HEK293 (cell line): ENCODE data around the gene FIGNL1.

ENCODE experiments used
- BCL11A ChIP-seq: fragments of 450-650 bp; formaldehyde crosslinking; IDR thresholded peaks from 2 replicates; pipeline ENCODE4 v1.5.1; 2016; ENCODE audit warnings: low read depth, missing biosample characterization, missing genetic modification characterization
- CTCF ChIP-seq: fragments of 450-650 bp; formaldehyde crosslinking; IDR thresholded peaks from 2 replicates; pipeline ENCODE4 v1.5.1; 2016; ENCODE audit warnings: missing biosample characterization, missing genetic modification characterization
- RBAK ChIP-seq: fragments of 450-650 bp; formaldehyde crosslinking; IDR thresholded peaks from 2 replicates; pipeline ENCODE4 v1.5.1; 2016; ENCODE audit warnings: missing biosample characterization, missing genetic modification characterization
- REST ChIP-seq: fragments of 450-650 bp; formaldehyde crosslinking; IDR thresholded peaks from 2 replicates; pipeline ENCODE4 v1.5.1; 2016; ENCODE audit warnings: missing biosample characterization, missing genetic modification characterization
- ZBTB1 ChIP-seq: fragments of 450-650 bp; formaldehyde crosslinking; IDR thresholded peaks from 2 replicates; pipeline ENCODE4 v1.5.1; 2016; ENCODE audit warnings: missing biosample characterization, missing genetic modification characterization
- ZBTB17 ChIP-seq: fragments of 450-650 bp; formaldehyde crosslinking; IDR thresholded peaks from 2 replicates; pipeline ENCODE4 v1.5.1; 2016; ENCODE audit warnings: missing biosample characterization, missing genetic modification characterization
- ZNF19 ChIP-seq: fragments of 450-650 bp; formaldehyde crosslinking; IDR thresholded peaks from 2 replicates; pipeline ENCODE4; 2016; ENCODE audit warnings: missing biosample characterization, missing genetic modification characterization, low read depth
- ZNF423 ChIP-seq: fragments of 450-650 bp; formaldehyde crosslinking; IDR thresholded peaks from 2 replicates; pipeline ENCODE4 v1.5.1; 2016; ENCODE audit warnings: missing biosample characterization, missing genetic modification characterization
- ZNF610 ChIP-seq: fragments of 450-650 bp; formaldehyde crosslinking; IDR thresholded peaks from 2 replicates; pipeline ENCODE4 v1.5.1; 2016; ENCODE audit warnings: missing biosample characterization, missing genetic modification characterization, borderline replicate concordance
- ZNF837 ChIP-seq: fragments of 450-650 bp; formaldehyde crosslinking; IDR thresholded peaks from 2 replicates; pipeline ENCODE4 v1.5.1; 2016; ENCODE audit warnings: missing biosample characterization, missing genetic modification characterization
- ZSCAN4 ChIP-seq: fragments of 450-650 bp; formaldehyde crosslinking; IDR thresholded peaks from 2 replicates; pipeline ENCODE4 v1.5.1; 2017; ENCODE audit warnings: missing biosample characterization, missing genetic modification characterization
- TF ChIP-seq, protein P1 (sequence below): fragments of 450-650 bp; formaldehyde crosslinking; IDR thresholded peaks from 2 replicates; pipeline ENCODE4 v1.5.1; 2017; ENCODE audit warnings: missing biosample characterization, missing genetic modification characterization
- TF ChIP-seq, protein P2 (sequence below): fragments of 450-650 bp; formaldehyde crosslinking; conservative IDR thresholded peaks from 2 replicates; pipeline ENCODE4 v1.5.1; 2016; ENCODE audit warnings: low read depth, missing biosample characterization, missing genetic modification characterization
- TF ChIP-seq, protein P3 (sequence below): fragments of 450-650 bp; formaldehyde crosslinking; IDR thresholded peaks from 2 replicates; pipeline ENCODE4 v1.5.1; 2017; ENCODE audit warnings: missing biosample characterization, missing genetic modification characterization

- TF ChIP-seq RBAK (tag by site-specific recombination), result no peak
- TF ChIP-seq CTCF (tag by site-specific recombination), result no peak
- no peak for TF ChIP-seq ZNF423 (tag by site-specific recombination)
- TF ChIP-seq ZNF837 (tag by site-specific recombination), result no peak
- TF ChIP-seq BCL11A (tag by site-specific recombination), result no peak
- TF ChIP-seq, protein P1, sequence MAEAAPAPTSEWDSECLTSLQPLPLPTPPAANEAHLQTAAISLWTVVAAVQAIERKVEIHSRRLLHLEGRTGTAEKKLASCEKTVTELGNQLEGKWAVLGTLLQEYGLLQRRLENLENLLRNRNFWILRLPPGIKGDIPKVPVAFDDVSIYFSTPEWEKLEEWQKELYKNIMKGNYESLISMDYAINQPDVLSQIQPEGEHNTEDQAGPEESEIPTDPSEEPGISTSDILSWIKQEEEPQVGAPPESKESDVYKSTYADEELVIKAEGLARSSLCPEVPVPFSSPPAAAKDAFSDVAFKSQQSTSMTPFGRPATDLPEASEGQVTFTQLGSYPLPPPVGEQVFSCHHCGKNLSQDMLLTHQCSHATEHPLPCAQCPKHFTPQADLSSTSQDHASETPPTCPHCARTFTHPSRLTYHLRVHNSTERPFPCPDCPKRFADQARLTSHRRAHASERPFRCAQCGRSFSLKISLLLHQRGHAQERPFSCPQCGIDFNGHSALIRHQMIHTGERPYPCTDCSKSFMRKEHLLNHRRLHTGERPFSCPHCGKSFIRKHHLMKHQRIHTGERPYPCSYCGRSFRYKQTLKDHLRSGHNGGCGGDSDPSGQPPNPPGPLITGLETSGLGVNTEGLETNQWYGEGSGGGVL (tag by site-specific recombination), result no peak
- TF ChIP-seq, protein P2, sequence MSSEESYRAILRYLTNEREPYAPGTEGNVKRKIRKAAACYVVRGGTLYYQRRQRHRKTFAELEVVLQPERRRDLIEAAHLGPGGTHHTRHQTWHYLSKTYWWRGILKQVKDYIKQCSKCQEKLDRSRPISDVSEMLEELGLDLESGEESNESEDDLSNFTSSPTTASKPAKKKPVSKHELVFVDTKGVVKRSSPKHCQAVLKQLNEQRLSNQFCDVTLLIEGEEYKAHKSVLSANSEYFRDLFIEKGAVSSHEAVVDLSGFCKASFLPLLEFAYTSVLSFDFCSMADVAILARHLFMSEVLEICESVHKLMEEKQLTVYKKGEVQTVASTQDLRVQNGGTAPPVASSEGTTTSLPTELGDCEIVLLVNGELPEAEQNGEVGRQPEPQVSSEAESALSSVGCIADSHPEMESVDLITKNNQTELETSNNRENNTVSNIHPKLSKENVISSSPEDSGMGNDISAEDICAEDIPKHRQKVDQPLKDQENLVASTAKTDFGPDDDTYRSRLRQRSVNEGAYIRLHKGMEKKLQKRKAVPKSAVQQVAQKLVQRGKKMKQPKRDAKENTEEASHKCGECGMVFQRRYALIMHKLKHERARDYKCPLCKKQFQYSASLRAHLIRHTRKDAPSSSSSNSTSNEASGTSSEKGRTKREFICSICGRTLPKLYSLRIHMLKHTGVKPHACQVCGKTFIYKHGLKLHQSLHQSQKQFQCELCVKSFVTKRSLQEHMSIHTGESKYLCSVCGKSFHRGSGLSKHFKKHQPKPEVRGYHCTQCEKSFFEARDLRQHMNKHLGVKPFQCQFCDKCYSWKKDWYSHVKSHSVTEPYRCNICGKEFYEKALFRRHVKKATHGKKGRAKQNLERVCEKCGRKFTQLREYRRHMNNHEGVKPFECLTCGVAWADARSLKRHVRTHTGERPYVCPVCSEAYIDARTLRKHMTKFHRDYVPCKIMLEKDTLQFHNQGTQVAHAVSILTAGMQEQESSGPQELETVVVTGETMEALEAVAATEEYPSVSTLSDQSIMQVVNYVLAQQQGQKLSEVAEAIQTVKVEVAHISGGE (tag by site-specific recombination), result no peak
- no peak for TF ChIP-seq ZBTB1 (tag by site-specific recombination)
- no peak for TF ChIP-seq REST (tag by site-specific recombination)
- no peak for TF ChIP-seq ZSCAN4 (tag by site-specific recombination)
- no peak for TF ChIP-seq ZNF19 (tag by site-specific recombination)
- TF ChIP-seq, protein P3, sequence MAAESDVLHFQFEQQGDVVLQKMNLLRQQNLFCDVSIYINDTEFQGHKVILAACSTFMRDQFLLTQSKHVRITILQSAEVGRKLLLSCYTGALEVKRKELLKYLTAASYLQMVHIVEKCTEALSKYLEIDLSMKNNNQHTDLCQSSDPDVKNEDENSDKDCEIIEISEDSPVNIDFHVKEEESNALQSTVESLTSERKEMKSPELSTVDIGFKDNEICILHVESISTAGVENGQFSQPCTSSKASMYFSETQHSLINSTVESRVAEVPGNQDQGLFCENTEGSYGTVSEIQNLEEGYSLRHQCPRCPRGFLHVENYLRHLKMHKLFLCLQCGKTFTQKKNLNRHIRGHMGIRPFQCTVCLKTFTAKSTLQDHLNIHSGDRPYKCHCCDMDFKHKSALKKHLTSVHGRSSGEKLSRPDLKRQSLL, result no peak
- no peak for TF ChIP-seq ZNF610 (tag by site-specific recombination)
- TF ChIP-seq ZBTB17, result no peak
Measured at GRCh38 chr7:50492770-50493519, 42.8 kb upstream of the FIGNL1 start.
